HG02852 (cell line): ENCODE data around the gene ESR1.
"Not testable (repeated sequence)": the region's sequence is repeated elsewhere in the genome, so short reads cannot be mapped to it uniquely, and the experiment has no call there.

Source experiments
- ATAC-seq: cut with Tn5 transposase; IDR thresholded peaks from one replicate; pipeline ENCODE4 v1.9.1; 2021; ENCODE audit warnings: mild to moderate bottlenecking, moderate library complexity; ENCODE audit not compliant: unreplicated experiment

ESR1 gene

GRCh38 chr6:151964412-151964811 is 156.9 kb downstream of the ESR1 start:
- not testable (repeated sequence) for ATAC-seq

- ATAC-seq: no peak
Measured at GRCh38 chr6:151974061-151974617, 166.7 kb downstream of the ESR1 start.

GRCh38 chr6:151975795-151976194 is 168.3 kb downstream of the ESR1 start:
- ATAC-seq: no peak

- ATAC-seq: not testable (repeated sequence)
Measured at GRCh38 chr6:151988199-151988598, 180.7 kb downstream of the ESR1 start.

DNA sequence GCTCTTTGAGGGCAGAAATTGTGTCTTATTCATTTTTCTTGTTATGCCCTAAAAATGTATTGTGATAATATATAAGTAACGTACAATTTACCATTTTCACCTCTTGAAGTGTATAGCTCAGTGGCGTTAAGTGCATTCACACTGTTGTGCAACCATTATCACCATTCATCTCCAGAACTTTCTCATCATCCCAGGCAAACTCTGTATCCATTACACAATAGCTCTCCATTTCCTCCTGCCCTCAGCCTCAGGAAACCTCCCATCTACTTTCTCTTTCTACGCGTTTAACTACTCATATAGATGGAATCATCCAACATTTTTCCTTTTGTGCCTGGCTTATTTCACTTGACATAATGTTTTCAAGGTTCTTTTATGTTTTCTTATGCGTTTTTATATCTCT is 184.6 kb downstream of the ESR1 start:
- ATAC-seq: no peak

GRCh38 chr6:151993364-151993763 is 185.9 kb downstream of the ESR1 start:
- no peak for ATAC-seq

- ATAC-seq: no peak
Measured at GRCh38 chr6:151998784-151999183, 191.3 kb downstream of the ESR1 start.

DNA sequence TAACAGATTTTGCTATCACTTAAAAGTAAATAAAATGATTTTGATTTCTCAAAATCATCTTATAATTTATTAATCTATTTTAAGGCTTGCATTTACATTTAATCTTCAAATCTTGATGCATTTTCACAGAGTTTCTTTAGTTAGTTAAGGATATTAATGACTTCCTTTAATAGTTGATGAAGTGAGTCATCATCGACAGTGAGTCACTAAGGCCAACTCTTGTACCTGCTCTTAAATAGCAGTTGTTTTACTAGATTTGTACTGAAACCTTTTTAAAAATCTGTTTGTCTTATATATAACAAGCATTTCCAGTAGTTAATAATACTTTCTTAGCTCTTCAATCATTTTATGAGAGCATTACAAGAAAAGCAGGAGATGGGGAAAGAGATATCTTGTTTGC is 191.7 kb downstream of the ESR1 start:
- no peak for ATAC-seq

DNA sequence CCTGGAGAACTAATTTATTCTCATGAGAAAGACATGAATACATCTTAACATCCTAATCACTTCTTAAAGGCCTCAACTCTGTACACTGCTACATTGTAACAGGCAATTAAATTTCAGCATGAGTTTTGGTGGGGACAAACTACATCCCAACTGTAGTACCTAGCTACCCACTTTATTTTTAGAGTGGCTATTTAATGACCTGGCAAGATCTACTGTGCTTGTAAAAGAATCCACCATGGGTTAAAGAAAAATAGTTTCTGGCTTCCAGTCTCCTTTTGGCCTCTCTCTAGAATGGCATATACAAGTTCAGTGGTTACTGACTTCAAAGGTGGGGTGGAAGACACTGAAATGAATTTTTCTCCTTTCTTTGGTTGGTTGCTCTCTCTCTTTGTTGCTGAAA is 193.9 kb downstream of the ESR1 start:
- no peak for ATAC-seq

DNA sequence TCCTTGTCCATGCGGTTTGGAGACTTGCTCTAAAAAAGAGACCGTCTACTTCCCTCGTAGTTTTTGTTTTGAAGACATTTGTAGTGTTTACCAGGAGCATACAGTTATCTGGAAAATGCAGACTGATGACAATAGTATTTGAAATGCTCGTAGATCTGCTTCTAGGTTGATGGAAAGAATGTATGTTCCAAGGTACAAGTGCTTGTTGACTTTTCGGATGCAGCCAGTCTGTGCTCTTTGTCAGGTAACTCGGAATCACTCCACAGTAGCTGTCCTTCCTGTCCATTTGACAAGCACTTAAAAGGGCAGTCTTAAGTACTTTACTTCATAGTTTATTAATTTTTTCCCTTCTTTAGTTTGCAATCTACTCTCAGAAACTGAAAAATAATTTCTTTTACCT is 194.8 kb downstream of the ESR1 start:
- no peak for ATAC-seq

- no peak for ATAC-seq
Measured at GRCh38 chr6:152004036-152004566, 196.6 kb downstream of the ESR1 start.

GRCh38 chr6:152004896-152005295 is 197.4 kb downstream of the ESR1 start:
- no peak for ATAC-seq

GRCh38 chr6:152008779-152009178 is 201.3 kb downstream of the ESR1 start:
- no peak for ATAC-seq

- ATAC-seq: no peak
Measured at GRCh38 chr6:152012227-152012626, 204.7 kb downstream of the ESR1 start.

GRCh38 chr6:152018876-152019275 is 211.4 kb downstream of the ESR1 start:
- ATAC-seq: no peak

DNA sequence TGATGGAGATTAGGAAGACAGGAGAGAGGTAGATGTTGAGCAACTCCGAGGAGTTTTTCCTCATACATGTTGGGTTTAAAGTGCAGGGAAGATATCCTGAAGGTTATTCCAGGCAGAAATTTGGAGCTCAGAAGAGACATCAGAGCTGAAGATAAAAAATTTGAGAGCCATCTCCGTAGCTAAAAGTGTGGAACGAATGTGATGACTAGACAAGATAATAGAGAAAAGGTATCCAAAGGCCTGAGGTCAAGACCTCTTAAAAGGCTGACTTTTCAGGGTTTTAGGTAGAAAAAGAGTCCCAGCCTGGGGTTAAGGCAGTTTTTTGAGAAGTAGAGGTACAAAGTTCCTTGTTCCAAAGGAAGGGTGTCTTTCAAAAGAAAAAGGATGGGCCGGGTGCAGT is 214.8 kb downstream of the ESR1 start:
- ATAC-seq: no peak

- no peak for ATAC-seq
Measured at GRCh38 chr6:152023613-152024012, 216.1 kb downstream of the ESR1 start.

DNA sequence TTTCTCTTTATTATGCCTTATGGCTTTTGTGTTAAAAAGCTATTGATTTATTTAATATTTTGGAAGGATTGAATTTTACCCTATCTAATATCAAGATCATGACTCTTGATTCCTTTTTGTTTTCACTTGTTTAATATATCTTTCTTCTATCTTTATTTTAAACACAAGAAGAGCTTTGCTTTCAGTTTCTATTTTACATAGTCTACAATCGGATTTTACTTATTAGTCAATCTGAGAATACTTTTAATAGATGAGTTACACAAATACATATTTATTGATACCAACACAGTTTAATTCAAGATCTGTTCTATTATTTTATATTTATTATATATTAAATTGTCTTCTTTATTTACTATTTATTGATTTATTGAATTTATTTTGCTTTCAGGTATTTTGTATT is 218.8 kb downstream of the ESR1 start:
- no peak for ATAC-seq

GRCh38 chr6:152026744-152027143 is 219.3 kb downstream of the ESR1 start:
- not testable (repeated sequence) for ATAC-seq

GRCh38 chr6:152033765-152034164 is 226.3 kb downstream of the ESR1 start:
- ATAC-seq: not testable (repeated sequence)

DNA sequence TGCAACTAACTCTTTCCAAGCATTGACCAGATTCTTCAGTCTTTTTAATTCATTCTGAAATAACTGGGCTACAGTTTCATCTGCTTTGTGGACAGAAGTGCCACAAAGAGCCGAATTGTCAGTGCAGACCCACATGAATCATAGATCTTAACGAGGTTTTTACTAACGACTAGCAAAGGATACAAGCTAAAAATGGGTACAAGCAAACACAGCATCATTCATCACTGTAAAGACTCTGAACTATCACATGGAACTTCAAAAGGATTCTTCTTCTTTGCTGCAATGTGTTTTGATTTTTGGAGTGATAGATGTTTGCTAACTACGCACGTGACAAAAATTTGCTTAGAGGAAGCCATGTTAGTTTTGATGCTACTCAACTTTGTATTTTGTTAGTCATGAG is 227.1 kb downstream of the ESR1 start:
- ATAC-seq: no peak

DNA sequence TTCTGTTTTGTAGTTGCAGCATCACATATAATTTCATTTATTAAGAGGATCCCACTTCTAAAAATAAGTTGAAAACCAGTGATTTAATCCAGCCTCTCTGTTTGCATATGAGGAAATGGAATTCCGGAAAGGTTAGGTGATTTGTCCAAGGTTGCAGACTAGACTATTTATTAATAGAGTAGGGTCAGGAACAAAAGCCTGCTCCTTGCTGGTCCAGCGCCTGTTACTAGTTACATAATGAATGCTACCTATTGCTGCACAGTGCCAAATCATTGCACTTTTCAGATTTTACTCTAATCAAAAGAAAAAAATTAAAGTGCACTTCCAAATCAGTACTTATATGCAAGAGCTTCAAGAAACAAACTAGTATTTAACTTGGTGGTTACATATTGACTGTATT is 238.6 kb downstream of the ESR1 start:
- no peak for ATAC-seq

DNA sequence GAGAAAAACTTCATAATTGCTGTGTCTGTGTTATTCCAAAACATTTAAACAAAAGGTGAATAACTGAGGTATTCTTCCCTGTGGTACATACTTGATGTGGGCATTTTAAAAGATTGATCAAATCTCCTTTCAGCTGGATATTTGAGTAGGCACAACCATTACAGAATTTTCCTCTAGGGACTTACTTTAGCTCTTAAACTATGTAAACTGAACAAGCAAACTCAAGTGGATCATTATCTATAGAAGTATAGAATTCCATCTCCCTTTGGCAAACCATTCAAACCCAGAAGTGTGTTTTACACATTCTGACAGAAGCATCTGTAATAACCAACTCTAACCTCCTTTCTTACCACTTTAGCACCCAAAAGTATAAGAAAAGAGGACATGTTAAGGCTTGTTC is 241.4 kb downstream of the ESR1 start:
- no peak for ATAC-seq
